ENCODE measurements around the gene SERPINB6.
"Not testable (repeated sequence)": the region's sequence is repeated elsewhere in the genome, so short reads cannot be mapped to it uniquely, and the experiment has no call there.

The SERPINB6 gene

GRCh38 chr6:2953098-2953497, 18.3 kb downstream of the SERPINB6 start:
- DNase-seq: no peak

GRCh38 chr6:2952557-2953095, 18.7 kb downstream of the SERPINB6 start:
- no peak for DNase-seq

- no peak for DNase-seq
Measured at GRCh38 chr6:2951728-2952127, 19.6 kb downstream of the SERPINB6 start.

GRCh38 chr6:2950713-2951112, 20.7 kb downstream of the SERPINB6 start:
- DNase-seq: no peak

- DNase-seq: no peak
Measured at GRCh38 chr6:2949536-2950083, 21.8 kb downstream of the SERPINB6 start.

GRCh38 chr6:2949121-2949520, 22.2 kb downstream of the SERPINB6 start:
- DNase-seq: no peak

GRCh38 chr6:2948228-2949025, 22.9 kb downstream of the SERPINB6 start:
- DNase-seq: no peak

GRCh38 chr6:2947445-2947844, 23.9 kb downstream of the SERPINB6 start:
- DNase-seq: no peak

- DNase-seq: no peak
Measured at GRCh38 chr6:2945153-2945452, 26.3 kb downstream of the SERPINB6 start.

GRCh38 chr6:2944405-2945152, 26.8 kb downstream of the SERPINB6 start:
- DNase-seq: no peak

GRCh38 chr6:2943564-2943955, 27.8 kb downstream of the SERPINB6 start:
- DNase-seq: no peak

- peak; percentile 87 for DNase-seq
Measured at GRCh38 chr6:2942914-2943563, 28.3 kb downstream of the SERPINB6 start.

- not testable (repeated sequence) for DNase-seq
Measured at GRCh38 chr6:2942116-2942515, 29.3 kb downstream of the SERPINB6 start.

GRCh38 chr6:2940851-2941250, 30.5 kb downstream of the SERPINB6 start:
- no peak for DNase-seq

- DNase-seq: no peak
Measured at GRCh38 chr6:2940010-2940850, 31.1 kb downstream of the SERPINB6 start.

- DNase-seq: no peak
Measured at GRCh38 chr6:2939315-2940009, 31.9 kb downstream of the SERPINB6 start.

- no peak for DNase-seq
Measured at GRCh38 chr6:2938632-2939083, 32.7 kb downstream of the SERPINB6 start.

GRCh38 chr6:2938004-2938631, 33.2 kb downstream of the SERPINB6 start:
- no peak for DNase-seq

- no peak for DNase-seq
Measured at GRCh38 chr6:2937627-2938003, 33.8 kb downstream of the SERPINB6 start.

- no peak for DNase-seq
Measured at GRCh38 chr6:2935566-2936291, 35.6 kb downstream of the SERPINB6 start.

- no peak for DNase-seq
Measured at GRCh38 chr6:2934057-2934456, 37.3 kb downstream of the SERPINB6 start.
